SK-N-SH treated with all-trans-retinoic acid at 6 μM for 48 hours (cell line): ENCODE measurements around the gene SRM.

Source experiments
- ATAC-seq: fragments of 200-7000 bp; cut with Tn5 transposase; 3 replicates; pipeline ENCODE4 v1.9.1; 2020; ENCODE audit warnings: mild to moderate bottlenecking, moderate library complexity
- ARNTL ChIP-seq: fragments of 450-650 bp; formaldehyde crosslinking; IDR thresholded peaks from 2 replicates; pipeline ENCODE4 v1.5.0; 2020; ENCODE audit warnings: low read depth, mild to moderate bottlenecking, moderate library complexity, borderline replicate concordance
- BACH2 ChIP-seq: fragments of 250-450 bp; sonication (Bioruptor Pico); IDR thresholded peaks from 2 replicates; pipeline ENCODE4 v1.9.0; 2021; ENCODE audit warnings: mild to moderate bottlenecking, borderline replicate concordance
- CREB5 ChIP-seq: fragments of 250-450 bp; sonication (Bioruptor Pico); IDR thresholded peaks from 2 replicates; pipeline ENCODE4 v1.5.1; 2020; ENCODE audit warnings: low read depth, mild to moderate bottlenecking, moderate library complexity
- CSDC2 ChIP-seq: fragments of 250-450 bp; sonication (Bioruptor Pico); IDR thresholded peaks from 2 replicates; pipeline ENCODE4 v1.5.0; 2020; ENCODE audit warnings: mild to moderate bottlenecking, moderate library complexity
- ESRRG ChIP-seq: fragments of 250-450 bp; sonication (Bioruptor Pico); IDR thresholded peaks from 2 replicates; pipeline ENCODE4 v1.6.1; 2021; ENCODE audit warnings: mild to moderate bottlenecking
- GLIS3 ChIP-seq: fragments of 250-450 bp; sonication (Bioruptor Pico); IDR thresholded peaks from 2 replicates; pipeline ENCODE4 v1.5.0; 2020; ENCODE audit warnings: mild to moderate bottlenecking, moderate library complexity
- ISL1 ChIP-seq: fragments of 250-450 bp; sonication (Bioruptor Pico); IDR thresholded peaks from 2 replicates; pipeline ENCODE4 v2.1.2; 2022; ENCODE audit warnings: mild to moderate bottlenecking, moderate library complexity
- OSR1 ChIP-seq: fragments of 250-450 bp; sonication (Bioruptor Pico); IDR thresholded peaks from 2 replicates; pipeline ENCODE4 v1.8.0; 2022; ENCODE audit warnings: moderate library complexity, mild to moderate bottlenecking, inconsistent platforms
- PATZ1 ChIP-seq: fragments of 250-450 bp; sonication (Bioruptor Pico); IDR thresholded peaks from 2 replicates; pipeline ENCODE4 v1.8.0; 2020; ENCODE audit warnings: mild to moderate bottlenecking, moderate library complexity, borderline replicate concordance
- POU6F1 ChIP-seq: fragments of 250-450 bp; sonication (Bioruptor Pico); IDR thresholded peaks from 2 replicates; pipeline ENCODE4 v1.8.0; 2021; ENCODE audit warnings: low read depth, mild to moderate bottlenecking, moderate library complexity, borderline replicate concordance
- PPARA ChIP-seq: fragments of 250-450 bp; sonication (Bioruptor Pico); IDR thresholded peaks from 2 replicates; pipeline ENCODE4 v1.5.0; 2020; ENCODE audit warnings: mild to moderate bottlenecking, borderline replicate concordance
- RARB ChIP-seq: fragments of 250-450 bp; sonication (Bioruptor Pico); IDR thresholded peaks from 2 replicates; pipeline ENCODE4 v1.8.0; 2021; ENCODE audit warnings: mild to moderate bottlenecking, moderate library complexity
- TCF4 ChIP-seq: fragments of 250-450 bp; sonication (Bioruptor Pico); IDR thresholded peaks from 2 replicates; pipeline ENCODE4 v1.8.0; 2021; ENCODE audit warnings: mild to moderate bottlenecking, moderate library complexity, borderline replicate concordance
- TOX ChIP-seq: fragments of 250-450 bp; sonication (Bioruptor Pico); IDR thresholded peaks from 2 replicates; pipeline ENCODE4 v1.8.0; 2021; ENCODE audit warnings: mild to moderate bottlenecking, moderate library complexity, borderline replicate concordance
- ZC3H10 ChIP-seq: fragments of 250-450 bp; sonication (Bioruptor Pico); IDR thresholded peaks from 2 replicates; pipeline ENCODE4 v1.5.1; 2021; ENCODE audit warnings: mild to moderate bottlenecking, moderate library complexity
- ZFP3 ChIP-seq: fragments of 250-450 bp; sonication (Bioruptor Pico); IDR thresholded peaks from 2 replicates; pipeline ENCODE4 v1.5.0; 2020; ENCODE audit warnings: mild to moderate bottlenecking, moderate library complexity
- ZFP30 ChIP-seq: fragments of 450-650 bp; formaldehyde crosslinking; IDR thresholded peaks from 2 replicates; pipeline ENCODE4 v1.5.0; 2022; ENCODE audit warnings: mild to moderate bottlenecking, moderate library complexity
- ZNF565 ChIP-seq: fragments of 450-650 bp; formaldehyde crosslinking; conservative IDR thresholded peaks from 2 replicates; pipeline ENCODE4 v1.5.0; 2020; ENCODE audit warnings: low read depth, mild to moderate bottlenecking, moderate library complexity
- ZNF70 ChIP-seq: fragments of 450-650 bp; formaldehyde crosslinking; IDR thresholded peaks from 2 replicates; pipeline ENCODE4 v1.5.0; 2020; ENCODE audit warnings: mild to moderate bottlenecking, moderate library complexity
- TF ChIP-seq, protein P1 (sequence below): fragments of 250-450 bp; sonication (Bioruptor Pico); IDR thresholded peaks from 2 replicates; pipeline ENCODE4 v1.5.0; 2020; ENCODE audit warnings: mild to moderate bottlenecking, moderate library complexity
- TF ChIP-seq, protein P2 (sequence below): fragments of 250-450 bp; sonication (Bioruptor Pico); IDR thresholded peaks from 2 replicates; pipeline ENCODE4 v1.5.1; 2021; ENCODE audit warnings: mild to moderate bottlenecking, moderate library complexity

SRM gene

DNA sequence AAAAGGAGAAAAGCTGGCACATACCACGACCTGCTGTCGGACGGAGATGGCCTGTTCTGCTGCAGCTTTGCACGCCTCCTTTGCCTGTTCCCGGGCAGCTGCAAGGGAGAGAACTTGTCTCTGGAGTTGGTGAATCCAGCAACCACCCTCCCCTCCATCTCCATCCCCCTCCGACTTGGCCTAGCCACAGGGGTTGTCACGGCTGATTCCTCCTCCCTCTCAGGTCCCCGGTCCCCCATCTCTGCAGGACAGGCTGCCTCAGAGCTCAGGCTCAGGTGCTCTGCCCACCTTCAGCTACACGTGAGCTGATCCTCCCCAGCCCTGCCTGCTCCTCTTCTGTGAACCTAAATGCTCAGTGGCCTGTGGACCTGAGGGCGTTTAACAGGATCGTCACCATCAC, 11.1 kb upstream of the SRM start:
- ATAC-seq, result no peak; the same call in 2 of the 3 replicates
- TF ChIP-seq ZC3H10 (CRISPR knock-in tag), result no peak
- TF ChIP-seq GLIS3 (CRISPR knock-in tag), result no peak
- no peak for TF ChIP-seq PPARA
- TF ChIP-seq ZNF565 (CRISPR knock-in tag), result no peak
- no peak for TF ChIP-seq ESRRG (CRISPR knock-in tag)
- no peak for TF ChIP-seq OSR1
- TF ChIP-seq ZFP3 (CRISPR knock-in tag), result no peak
- no peak for TF ChIP-seq BACH2
- TF ChIP-seq, protein P1, sequence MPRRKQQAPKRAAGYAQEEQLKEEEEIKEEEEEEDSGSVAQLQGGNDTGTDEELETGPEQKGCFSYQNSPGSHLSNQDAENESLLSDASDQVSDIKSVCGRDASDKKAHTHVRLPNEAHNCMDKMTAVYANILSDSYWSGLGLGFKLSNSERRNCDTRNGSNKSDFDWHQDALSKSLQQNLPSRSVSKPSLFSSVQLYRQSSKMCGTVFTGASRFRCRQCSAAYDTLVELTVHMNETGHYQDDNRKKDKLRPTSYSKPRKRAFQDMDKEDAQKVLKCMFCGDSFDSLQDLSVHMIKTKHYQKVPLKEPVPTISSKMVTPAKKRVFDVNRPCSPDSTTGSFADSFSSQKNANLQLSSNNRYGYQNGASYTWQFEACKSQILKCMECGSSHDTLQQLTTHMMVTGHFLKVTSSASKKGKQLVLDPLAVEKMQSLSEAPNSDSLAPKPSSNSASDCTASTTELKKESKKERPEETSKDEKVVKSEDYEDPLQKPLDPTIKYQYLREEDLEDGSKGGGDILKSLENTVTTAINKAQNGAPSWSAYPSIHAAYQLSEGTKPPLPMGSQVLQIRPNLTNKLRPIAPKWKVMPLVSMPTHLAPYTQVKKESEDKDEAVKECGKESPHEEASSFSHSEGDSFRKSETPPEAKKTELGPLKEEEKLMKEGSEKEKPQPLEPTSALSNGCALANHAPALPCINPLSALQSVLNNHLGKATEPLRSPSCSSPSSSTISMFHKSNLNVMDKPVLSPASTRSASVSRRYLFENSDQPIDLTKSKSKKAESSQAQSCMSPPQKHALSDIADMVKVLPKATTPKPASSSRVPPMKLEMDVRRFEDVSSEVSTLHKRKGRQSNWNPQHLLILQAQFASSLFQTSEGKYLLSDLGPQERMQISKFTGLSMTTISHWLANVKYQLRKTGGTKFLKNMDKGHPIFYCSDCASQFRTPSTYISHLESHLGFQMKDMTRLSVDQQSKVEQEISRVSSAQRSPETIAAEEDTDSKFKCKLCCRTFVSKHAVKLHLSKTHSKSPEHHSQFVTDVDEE (CRISPR knock-in tag), result no peak
- TF ChIP-seq RARB, result no peak
- no peak for TF ChIP-seq CREB5 (CRISPR knock-in tag)
- no peak for TF ChIP-seq ZNF70
- no peak for TF ChIP-seq ZFP30 (CRISPR knock-in tag)
- no peak for TF ChIP-seq CSDC2 (CRISPR knock-in tag)
- TF ChIP-seq POU6F1 (CRISPR knock-in tag), result no peak
- no peak for TF ChIP-seq ARNTL (CRISPR knock-in tag)
- TF ChIP-seq ISL1 (CRISPR knock-in tag), result no peak
- TF ChIP-seq, protein P2, sequence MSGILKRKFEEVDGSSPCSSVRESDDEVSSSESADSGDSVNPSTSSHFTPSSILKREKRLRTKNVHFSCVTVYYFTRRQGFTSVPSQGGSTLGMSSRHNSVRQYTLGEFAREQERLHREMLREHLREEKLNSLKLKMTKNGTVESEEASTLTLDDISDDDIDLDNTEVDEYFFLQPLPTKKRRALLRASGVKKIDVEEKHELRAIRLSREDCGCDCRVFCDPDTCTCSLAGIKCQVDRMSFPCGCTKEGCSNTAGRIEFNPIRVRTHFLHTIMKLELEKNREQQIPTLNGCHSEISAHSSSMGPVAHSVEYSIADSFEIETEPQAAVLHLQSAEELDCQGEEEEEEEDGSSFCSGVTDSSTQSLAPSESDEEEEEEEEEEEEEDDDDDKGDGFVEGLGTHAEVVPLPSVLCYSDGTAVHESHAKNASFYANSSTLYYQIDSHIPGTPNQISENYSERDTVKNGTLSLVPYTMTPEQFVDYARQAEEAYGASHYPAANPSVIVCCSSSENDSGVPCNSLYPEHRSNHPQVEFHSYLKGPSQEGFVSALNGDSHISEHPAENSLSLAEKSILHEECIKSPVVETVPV (CRISPR knock-in tag), result no peak
- TF ChIP-seq TOX, result no peak
- no peak for TF ChIP-seq TCF4 (CRISPR knock-in tag)

- no peak for TF ChIP-seq TOX
- no peak for TF ChIP-seq TCF4 (CRISPR knock-in tag)
- no peak for TF ChIP-seq PPARA
- no peak for TF ChIP-seq OSR1
- no peak for TF ChIP-seq ISL1 (CRISPR knock-in tag)
- TF ChIP-seq ZNF565 (CRISPR knock-in tag), result no peak
- TF ChIP-seq, protein P2 (CRISPR knock-in tag), result no peak
- no peak for TF ChIP-seq ZFP30 (CRISPR knock-in tag)
- TF ChIP-seq ESRRG (CRISPR knock-in tag), result no peak
- no peak for TF ChIP-seq ARNTL (CRISPR knock-in tag)
- TF ChIP-seq ZFP3 (CRISPR knock-in tag), result no peak
- no peak for TF ChIP-seq CREB5 (CRISPR knock-in tag)
- no peak for TF ChIP-seq POU6F1 (CRISPR knock-in tag)
- TF ChIP-seq CSDC2 (CRISPR knock-in tag), result no peak
- TF ChIP-seq PATZ1 (CRISPR knock-in tag), result no peak
- ATAC-seq, result no peak
These were observed 9.0 kb upstream of the SRM start for GRCh38 chr1:11068600-11069473.
